ENCODE data around the gene RRP36.

The RRP36 gene

GRCh38 chr6:43013843-43014433 is 7.5 kb upstream of the RRP36 start, which contains the start of the genes KLHDC3 and MEA1:
Gene KLHDC3, plus strand, starts transcription at chr6:43014249. Its CDS starts 2,944 bp downstream, at chr6:43017193.
Gene MEA1, minus strand, starts transcription at chr6:43013946. Its CDS starts 133 bp downstream, at chr6:43013813.
- POLR2A ChIA-PET = interaction anchor here (0.6 to 4.6 kb wide), 37 partner anchors 11 to 1180 kb away, joined by 3 to 66 read pairs (median 5); partner anchors contain the start of genes CNPY3, CUL7, CUL9 and GNMT
- CTCF ChIA-PET = interaction anchor here (0.6 to 2.6 kb wide), 9 partner anchors 9 to 352 kb away, joined by 3 to 15 read pairs (median 4); no protein-coding TSS in a partner anchor
- peaks cover 24 to 71% of the 10 kb centered on the region in 2 experiments for H3K36me3 ChIP-seq (ENCODE audit: control insufficient read depth in 2 of 2, insufficient read depth in 1 of 2, low read length in 2 of 2)
- H3K4me1 ChIP-seq (ENCODE audit: control insufficient read depth, insufficient read depth, low read length) = peaks cover 12% of the 10 kb centered on the region
- no peaks in the 10 kb centered on the region for H3K9me3 ChIP-seq (ENCODE audit: control insufficient read depth, insufficient read depth, low read depth, low read length)
- H3K27ac ChIP-seq (ENCODE audit: extremely low read depth, low read depth, low read length) = peak within 1 kb of the TSS; percentile 76
- H3K4me3 ChIP-seq (ENCODE audit: low read depth, low read length) = peak within 1 kb of the TSS; percentile 70
- TF ChIP-seq PATZ1 (tag by site-specific recombination; IDR thresholded peaks at IDR 0.05) (peak; percentile 3), ZNF660 (tag by site-specific recombination; IDR thresholded peaks at IDR 0.05) (0 out of 2 replicates have a peak, but pooled peaks have one; percentile 2), ZBTB17 (tag by site-specific recombination; IDR thresholded peaks at IDR 0.05) (peak; percentile 95), GLI2 (tag by site-specific recombination; IDR thresholded peaks at IDR 0.05; ENCODE audit: borderline replicate concordance, low read depth) (no peak), ZNF174 (tag by site-specific recombination; IDR thresholded peaks at IDR 0.05) (no peak), SP2 (tag by site-specific recombination; IDR thresholded peaks at IDR 0.05) (peak; percentile 94), ZNF629 (tag by site-specific recombination; IDR thresholded peaks at IDR 0.05) (peak; percentile 49; the same call in 1 of the 2 replicates), ZNF449 (tag by site-specific recombination; IDR thresholded peaks at IDR 0.05) (peak; percentile 94), ATF2 (tag by site-specific recombination; IDR thresholded peaks at IDR 0.05; ENCODE audit: low read depth) (no peak), KLF16 (tag by site-specific recombination; IDR thresholded peaks at IDR 0.05) (0 out of 2 replicates have a peak, but pooled peaks have one; percentile 6), EGR2 (tag by site-specific recombination; IDR thresholded peaks at IDR 0.05; ENCODE audit: low read depth) (peak; percentile 58; the same call in 1 of the 2 replicates), ZNF148 (tag by site-specific recombination; IDR thresholded peaks at IDR 0.05; ENCODE audit: borderline replicate concordance) (no peak), ZNF280C (tag by site-specific recombination; IDR thresholded peaks at IDR 0.05) (no peak), ZBTB49 (tag by site-specific recombination; IDR thresholded peaks at IDR 0.05; ENCODE audit: low read depth) (no peak), ZNF585B (tag by site-specific recombination; IDR thresholded peaks at IDR 0.05) (no peak), GLIS1 (tag by site-specific recombination; IDR thresholded peaks at IDR 0.05) (no peak; the same call in 1 of the 2 replicates), PBX3 (CRISPR knock-in tag; IDR thresholded peaks at IDR 0.05) (peak; percentile 95), ZFP69B (tag by site-specific recombination; IDR thresholded peaks at IDR 0.05) (no peak), ZNF37A (tag by site-specific recombination; IDR thresholded peaks at IDR 0.05) (no peak), ZNF146 (tag by site-specific recombination; IDR thresholded peaks at IDR 0.05) (no peak), ZNF513 (tag by site-specific recombination; IDR thresholded peaks at IDR 0.05) (no peak)
